Ovary (tissue), 3 donors: ENCODE measurements around the gene PARD3B.

Source experiments
- POLR2A ChIP-seq: fragments of 450-650 bp; IDR thresholded peaks from one replicate; pipeline ENCODE4 v1.6.1; 2017; ENCODE audit warnings: antibody characterized with exemption, mild to moderate bottlenecking, moderate library complexity
- TF ChIP-seq, protein P1 (sequence below), 3 donors: fragments of 450-650 bp in 2 of 3; fragments of 200-600 bp in 1 of 3; IDR thresholded peaks; one replicate each; pipeline versions ENCODE4 v1.5.1 to v1.8.0; 2016 to 2022; ENCODE audit warnings: antibody characterized with exemption in 3 of 3, mild to moderate bottlenecking in 1 of 3
- donor health status: DM: no; HTN: no; CAD: no.

DNA sequence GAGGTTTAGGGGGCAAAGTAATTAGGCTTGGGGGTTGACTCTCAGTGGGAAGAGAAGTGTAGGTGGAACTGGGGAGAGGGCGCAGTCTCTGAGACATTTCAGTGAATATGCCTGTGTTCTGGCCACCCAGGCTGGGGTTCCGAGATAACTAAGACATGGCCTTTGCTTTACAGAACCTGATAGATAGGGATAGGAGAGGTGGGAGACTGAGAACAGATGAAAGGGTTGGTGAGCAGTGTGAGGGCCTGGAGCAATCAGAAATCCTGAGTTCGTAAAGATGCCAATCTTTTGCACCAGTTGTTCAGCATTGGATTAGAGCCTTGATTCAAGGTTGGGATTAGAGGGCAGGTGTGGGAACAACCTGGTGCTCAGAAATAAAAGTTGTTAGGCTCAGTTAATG, 15.6 kb downstream of the PARD3B start:
- no peak for TF ChIP-seq POLR2A
- TF ChIP-seq, protein P1, sequence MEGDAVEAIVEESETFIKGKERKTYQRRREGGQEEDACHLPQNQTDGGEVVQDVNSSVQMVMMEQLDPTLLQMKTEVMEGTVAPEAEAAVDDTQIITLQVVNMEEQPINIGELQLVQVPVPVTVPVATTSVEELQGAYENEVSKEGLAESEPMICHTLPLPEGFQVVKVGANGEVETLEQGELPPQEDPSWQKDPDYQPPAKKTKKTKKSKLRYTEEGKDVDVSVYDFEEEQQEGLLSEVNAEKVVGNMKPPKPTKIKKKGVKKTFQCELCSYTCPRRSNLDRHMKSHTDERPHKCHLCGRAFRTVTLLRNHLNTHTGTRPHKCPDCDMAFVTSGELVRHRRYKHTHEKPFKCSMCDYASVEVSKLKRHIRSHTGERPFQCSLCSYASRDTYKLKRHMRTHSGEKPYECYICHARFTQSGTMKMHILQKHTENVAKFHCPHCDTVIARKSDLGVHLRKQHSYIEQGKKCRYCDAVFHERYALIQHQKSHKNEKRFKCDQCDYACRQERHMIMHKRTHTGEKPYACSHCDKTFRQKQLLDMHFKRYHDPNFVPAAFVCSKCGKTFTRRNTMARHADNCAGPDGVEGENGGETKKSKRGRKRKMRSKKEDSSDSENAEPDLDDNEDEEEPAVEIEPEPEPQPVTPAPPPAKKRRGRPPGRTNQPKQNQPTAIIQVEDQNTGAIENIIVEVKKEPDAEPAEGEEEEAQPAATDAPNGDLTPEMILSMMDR (IDR thresholded peaks at IDR 0.05) = no peak
